Posterior cingulate gyrus (tissue), 11 donors: ENCODE measurements around the gene C1QTNF6.
"Not testable (repeated sequence)": the region's sequence is repeated elsewhere in the genome, so short reads cannot be mapped to it uniquely, and the experiment has no call there.

Experiments
- DNase-seq, 10 donors: peaks; one replicate each; pipeline versions ENCODE4 v3.0.0 to v3.0.0-alpha.2; 2020 to 2021; ENCODE audit warnings: mixed read lengths in 3 of 10
- intact Hi-C: fragments of 100-400 bp; cut with DNase I; formaldehyde crosslinking; loops from one replicate; pipeline ENCODE4 v1.15.1; 2023

The C1QTNF6 gene

GRCh38 chr22:37181681-37182080 is 6.4 kb downstream of the C1QTNF6 start:
- intact Hi-C loops: no loop called here
- DNase-seq: no peak

- DNase-seq: peak in 4 of 10 donors; percentile 3 to 71 (median 61)
- intact Hi-C loops: no loop called here
Measured at GRCh38 chr22:37180531-37181231, 7.4 kb downstream of the C1QTNF6 start.

- intact Hi-C loops: no loop called here
Measured at GRCh38 chr22:37179622-37180420, 8.2 kb downstream of the C1QTNF6 start.

GRCh38 chr22:37179126-37179470 is 8.9 kb downstream of the C1QTNF6 start:
- intact Hi-C loops: no loop called here
- peak in 5 of 10 donors; percentile 1 to 44 (median 22) for DNase-seq

More at GRCh38 chr22:37179622-37180420, 8.2 kb downstream of the C1QTNF6 start:
- DNase-seq: peak in 4 of 10 donors; percentile 2 to 81 (median 66)

- DNase-seq: peak in 4 of 10 donors; percentile 4 to 67 (median 31)
- intact Hi-C loops: no loop called here
Measured at GRCh38 chr22:37178350-37179125, 9.5 kb downstream of the C1QTNF6 start.

- no peak for DNase-seq
- intact Hi-C loops: no loop called here
Measured at GRCh38 chr22:37177755-37178154, 10.3 kb downstream of the C1QTNF6 start.

- DNase-seq: peak in 3 of 10 donors; percentile 1 to 63 (median 18)
- intact Hi-C loops: no loop called here
Measured at GRCh38 chr22:37177221-37177620, 10.8 kb downstream of the C1QTNF6 start.

- peak in 4 of 10 donors; percentile 9 to 83 (median 40) for DNase-seq
- intact Hi-C loops: no loop called here
Measured at GRCh38 chr22:37176464-37177061, 11.5 kb downstream of the C1QTNF6 start.

- intact Hi-C loops: no loop called here
- DNase-seq: peak in 3 of 10 donors; percentile 4 to 62 (median 59)
Measured at GRCh38 chr22:37175414-37176281, 12.4 kb downstream of the C1QTNF6 start.

- intact Hi-C loops: no loop called here
- DNase-seq: peak in 1 of 10 donors; percentile 8
Measured at GRCh38 chr22:37174964-37175363, 13.1 kb downstream of the C1QTNF6 start.

- peak in 2 of 10 donors; percentile 22 to 55 for DNase-seq
- intact Hi-C loops: no loop called here
Measured at GRCh38 chr22:37173709-37174108, 14.3 kb downstream of the C1QTNF6 start.

GRCh38 chr22:37172266-37173245 is 15.5 kb downstream of the C1QTNF6 start:
- peak in 4 of 10 donors; percentile 3 to 61 (median 31) for DNase-seq
- intact Hi-C loops: no loop called here

- intact Hi-C loops: no loop called here
- peak in 1 of 10 donors; percentile 2 for DNase-seq
Measured at GRCh38 chr22:37171662-37172061, 16.4 kb downstream of the C1QTNF6 start.

- DNase-seq: peak in 2 of 10 donors; percentile 4 to 50
- intact Hi-C loops: not testable (repeated sequence)
Measured at GRCh38 chr22:37170689-37171405, 17.2 kb downstream of the C1QTNF6 start.

GRCh38 chr22:37169947-37170688 is 17.9 kb downstream of the C1QTNF6 start:
- intact Hi-C loops: no loop called here
- peak in 3 of 10 donors; percentile 5 to 52 (median 7) for DNase-seq

GRCh38 chr22:37169406-37169805 is 18.6 kb downstream of the C1QTNF6 start:
- intact Hi-C loops: no loop called here
- DNase-seq: peak in 1 of 10 donors; percentile 1
